ENCODE data around the gene LHX2.

LHX2 gene

GRCh38 chr9:124014211-124014955, 2.8 kb downstream of the LHX2 start:
- no peak for DNase-seq (ENCODE audit: low read depth)
- TF ChIP-seq CTCF (IDR thresholded peaks at IDR 0.05; ENCODE audit: low read length, missing control alignments), result no peak
- H3K4me3 ChIP-seq (replicated peaks; ENCODE audit: low read depth, low read length), result no peak overlapping the region

- H3K4me3 ChIP-seq (replicated peaks; ENCODE audit: low read depth, low read length), result no peak overlapping the region
- DNase-seq (ENCODE audit: low read depth), result no peak
- TF ChIP-seq CTCF (IDR thresholded peaks at IDR 0.05; ENCODE audit: low read length, missing control alignments), result no peak
Observed at GRCh38 chr9:124014956-124015660, 3.5 kb downstream of the LHX2 start.

GRCh38 chr9:124015661-124016131, 4.1 kb downstream of the LHX2 start:
- no peak for TF ChIP-seq CTCF (IDR thresholded peaks at IDR 0.05; ENCODE audit: low read length, missing control alignments)
- H3K4me3 ChIP-seq (replicated peaks; ENCODE audit: low read depth, low read length), result no peak overlapping the region
- no peak for DNase-seq (ENCODE audit: low read depth)

- no peak overlapping the region for H3K4me3 ChIP-seq (replicated peaks; ENCODE audit: low read depth, low read length)
- TF ChIP-seq CTCF (IDR thresholded peaks at IDR 0.05; ENCODE audit: low read length, missing control alignments), result no peak
- no peak for DNase-seq (ENCODE audit: low read depth)
Observed at GRCh38 chr9:124016175-124017050, 4.8 kb downstream of the LHX2 start.

- H3K4me3 ChIP-seq (replicated peaks; ENCODE audit: low read depth, low read length), result no peak overlapping the region
- TF ChIP-seq CTCF (IDR thresholded peaks at IDR 0.05; ENCODE audit: low read length, missing control alignments), result no peak
Observed at GRCh38 chr9:124017051-124017928, 5.7 kb downstream of the LHX2 start.

More at GRCh38 chr9:124017051-124017928, 5.7 kb downstream of the LHX2 start:
- no peak for DNase-seq (ENCODE audit: low read depth)
